Vagina (tissue), 2 donors: ENCODE data around the gene MAP3K14. TPM values are rescaled to one million over a fixed set of nuclear protein-coding genes. Genes with fewer than 3 reads are reported as not detected.

Source experiments
- DNase-seq, 2 donors: peaks; one replicate each; pipeline ENCODE4 v3.0.0-alpha.2; 2017; ENCODE audit errors: extremely low spot score in 2 of 2
- H3K27ac ChIP-seq: fragments of 200-600 bp; sonication (generic); one replicate; pipeline ENCODE4 v1.5.1; 2019
- H3K27me3 ChIP-seq: fragments of 200-600 bp; sonication (generic); one replicate; pipeline ENCODE4 v1.5.1; 2019
- H3K36me3 ChIP-seq, 2 donors: fragments of 200-600 bp; sonication (generic); one replicate each; pipeline ENCODE4 v1.5.1; 2017 to 2019
- H3K4me1 ChIP-seq: fragments of 200-600 bp; sonication (generic); one replicate; pipeline ENCODE4 v1.5.1; 2019
- H3K4me3 ChIP-seq, 2 donors: fragments of 200-600 bp; sonication (generic); 1 replicate in 1 of 2; 2 replicates in 1 of 2; pipeline ENCODE4 v1.5.1; 2016 to 2019
- H3K9me3 ChIP-seq: fragments of 200-600 bp; sonication (generic); one replicate; pipeline ENCODE4 v1.5.1; 2019
- CTCF ChIP-seq, 3 experiments: fragments of 450-650 bp in 2 of 3; fragments of 200-600 bp in 1 of 3; sonication (generic) in 1 of 3; IDR thresholded peaks; one replicate each; pipeline ENCODE4 v1.5.1; 2017 to 2019; ENCODE audit warnings: antibody characterized with exemption in 3 of 3, mild to moderate bottlenecking in 2 of 3, moderate library complexity in 2 of 3
- POLR2A ChIP-seq, 2 donors: fragments of 450-650 bp; IDR thresholded peaks; one replicate each; pipeline ENCODE4 v1.6.1; 2017; ENCODE audit warnings: antibody characterized with exemption in 2 of 2, mild to moderate bottlenecking in 2 of 2, moderate library complexity in 2 of 2
- POLR2AphosphoS5 ChIP-seq, 2 donors: sonication (generic); formaldehyde crosslinking; IDR thresholded peaks; one replicate each; pipeline ENCODE4 v1.9.0; 2017; ENCODE audit warnings: antibody characterized with exemption in 2 of 2, mild to moderate bottlenecking in 2 of 2, low read depth in 1 of 2; ENCODE audit not compliant: insufficient read depth in 1 of 2
- intact Hi-C: fragments of 100-400 bp; cut with DNase I; formaldehyde crosslinking; loops from one replicate; pipeline ENCODE4 v1.15.1; 2023
- total RNA-seq: library from RNA; depleted of rRNA; stranded (reverse); fragments of >200 nt; gene quantifications from one replicate; pipeline ENCODE4 v1.2.3, GENCODE V29; 2016

Gene MAP3K14
- total RNA-seq, 1 donor from 2014 or later: 9.8 TPM

DNA sequence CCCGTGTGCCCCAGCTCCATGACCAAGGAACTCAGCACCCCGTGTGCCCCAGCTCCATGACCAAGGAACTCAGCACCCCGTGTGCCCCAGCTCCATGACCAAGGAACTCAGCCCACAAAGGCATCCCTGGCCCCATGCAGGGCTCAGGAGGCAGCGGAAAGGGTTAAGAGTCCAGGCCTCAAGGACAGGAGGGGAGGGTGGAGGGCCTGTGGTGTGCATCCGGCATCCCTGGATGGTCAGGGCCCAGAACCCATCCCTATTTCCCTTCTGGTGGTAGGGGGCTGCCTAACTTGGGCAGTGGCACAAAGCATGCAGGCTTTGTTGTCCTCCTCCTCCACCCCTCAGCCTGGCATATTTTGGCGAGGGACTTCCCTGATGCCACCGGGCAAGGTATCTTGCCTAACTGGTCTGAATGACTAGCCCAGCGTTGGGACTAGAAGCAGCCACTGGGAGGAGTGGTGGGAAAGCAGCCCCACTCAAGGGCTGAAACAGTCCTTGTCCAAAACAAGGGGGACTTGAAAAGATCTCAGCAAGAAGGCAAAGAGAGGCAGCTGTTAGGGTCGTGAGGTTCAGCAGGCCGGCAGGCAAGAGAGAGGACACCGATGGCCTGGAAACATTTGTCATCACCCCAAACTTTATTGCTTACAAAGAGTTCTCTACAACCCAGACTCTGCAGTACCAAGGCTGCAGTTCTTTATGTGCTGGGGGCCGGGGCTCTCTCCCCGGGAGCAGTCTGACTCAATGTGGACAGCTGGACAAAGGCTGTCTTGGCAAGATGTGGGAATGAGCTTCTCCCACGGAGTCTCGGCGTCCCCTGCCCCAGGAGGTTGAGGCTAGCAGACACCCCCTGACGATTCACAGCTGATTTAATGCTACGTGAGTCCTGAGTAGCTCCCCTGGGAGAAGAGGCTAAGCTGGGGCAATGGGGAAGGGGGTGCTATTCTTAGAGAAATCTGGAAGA is 54.0 kb downstream of the MAP3K14 start:
- TF ChIP-seq CTCF (IDR thresholded peaks at IDR 0.05) (no peak), POLR2AphosphoS5 (IDR thresholded peaks at IDR 0.05; ENCODE audit: insufficient read depth in 1 of 2, low read depth in 1 of 2) (peak in 1 of 2 donors; percentile 17)
- no peak for DNase-seq
- H3K27me3 ChIP-seq: no peaks in the 10 kb centered on the region
- H3K9me3 ChIP-seq: no peaks in the 10 kb centered on the region
- H3K4me3 ChIP-seq: peak overlapping the region; percentile 68
- H3K27ac ChIP-seq: peak overlapping the region; percentile 49
- peaks cover 28% of the 10 kb centered on the region for H3K4me1 ChIP-seq
- intact Hi-C loops: no loop called here
- H3K36me3 ChIP-seq: peaks cover 0 to 30% of the 10 kb centered on the region in 2 donors

DNA sequence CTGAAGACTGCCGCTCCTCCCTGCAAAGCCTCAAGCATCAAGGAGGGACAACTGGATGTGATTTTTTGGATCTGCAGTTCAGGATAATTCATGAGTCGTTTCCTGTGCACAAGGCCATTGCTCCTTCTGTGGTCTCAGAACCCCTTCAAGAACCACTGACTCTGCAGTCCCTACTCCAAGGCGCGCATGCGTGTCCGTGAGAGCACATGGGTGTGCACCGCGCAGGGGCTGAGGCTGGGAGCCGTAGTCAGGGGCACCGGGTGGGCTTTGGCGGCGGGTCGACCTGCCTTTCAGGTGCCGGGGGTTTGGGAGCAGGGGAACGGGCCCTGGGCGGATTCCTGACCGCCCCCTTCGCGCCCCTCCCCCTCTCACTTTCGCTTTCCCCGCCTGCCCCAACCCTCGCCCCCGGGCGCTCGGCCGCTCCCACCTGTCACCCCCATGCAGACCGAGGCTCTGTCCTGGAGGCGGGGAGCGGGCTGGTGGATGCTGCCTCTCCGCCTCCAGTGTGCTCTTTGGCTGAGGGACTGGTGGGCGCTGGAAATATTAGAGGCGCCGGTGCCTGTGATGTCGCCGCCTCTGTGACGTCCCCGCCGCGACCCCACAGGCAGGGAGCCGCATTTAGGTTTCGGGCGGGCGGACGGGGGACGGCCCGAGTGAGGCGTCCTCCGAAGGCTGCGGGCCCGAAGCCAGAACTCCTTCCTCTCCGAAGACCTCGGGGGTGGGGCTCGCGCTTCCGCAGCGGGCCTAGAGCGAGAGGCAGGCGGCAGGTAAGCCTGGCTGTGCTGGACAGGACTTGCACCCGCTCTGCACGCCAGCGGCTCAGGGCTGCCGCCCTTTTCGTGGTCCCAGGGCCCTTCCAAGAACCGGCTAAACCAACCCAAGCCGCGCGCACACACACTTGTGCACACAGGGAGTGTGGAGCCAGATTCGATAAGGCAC is 55.0 kb downstream of the MAP3K14 start, which contains the start of gene SPATA32:
TSS of gene SPATA32 (minus strand) at position 518 of the 939 bp plus-strand sequence. CDS start at position 440, 78 bp downstream.
- Histone ChIP-seq H3K36me3 (peaks cover 0 to 20% of the 10 kb centered on the region in 2 donors), H3K27ac (peak within 1 kb of the TSS; percentile 66), H3K9me3 (no peaks in the 10 kb centered on the region), H3K4me1 (peaks cover 28% of the 10 kb centered on the region), H3K4me3 (peak within 1 kb of the TSS; percentile 68), H3K27me3 (no peaks in the 10 kb centered on the region)
- no peak for DNase-seq
- intact Hi-C loops: no loop called here
- TF ChIP-seq CTCF (IDR thresholded peaks at IDR 0.05) (no peak), POLR2AphosphoS5 (IDR thresholded peaks at IDR 0.05; ENCODE audit: insufficient read depth in 1 of 2, low read depth in 1 of 2) (peak in 1 of 2 donors; percentile 57)

DNA sequence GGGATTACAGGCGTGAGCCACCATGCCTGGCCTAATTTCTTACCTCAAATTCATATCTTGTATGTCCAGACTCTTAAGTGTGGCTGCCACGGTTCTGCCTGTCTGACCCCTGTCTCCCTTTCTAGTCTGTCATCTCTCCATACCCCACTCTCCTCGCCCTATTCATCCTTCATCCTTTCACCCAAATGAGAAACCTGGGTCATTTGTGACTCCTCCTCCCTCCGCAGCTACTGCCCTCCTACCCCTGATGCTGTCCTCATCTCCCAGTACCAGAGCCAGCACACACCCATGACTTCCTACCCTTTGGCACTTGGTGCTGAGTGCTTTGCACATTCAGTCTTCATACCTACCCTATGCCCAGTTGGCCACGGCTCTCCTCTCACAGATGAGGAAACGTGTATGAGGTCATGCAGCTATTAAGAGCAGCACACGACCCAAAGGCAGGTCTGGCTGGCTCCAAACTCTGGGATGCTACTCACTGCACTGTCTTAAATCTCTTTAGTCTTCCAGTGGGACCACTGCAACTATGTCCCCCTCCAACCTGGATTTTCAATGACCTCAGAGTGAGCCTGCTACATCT is 56.5 kb downstream of the MAP3K14 start:
- intact Hi-C loops: no loop called here
- Histone ChIP-seq H3K9me3 (no peaks in the 10 kb centered on the region), H3K27ac (no peak overlapping the region), H3K4me3 (no peak overlapping the region), H3K36me3 (peaks cover 0 to 15% of the 10 kb centered on the region in 2 donors), H3K4me1 (peaks cover 28% of the 10 kb centered on the region), H3K27me3 (no peaks in the 10 kb centered on the region)
- no peak for DNase-seq
- no peak for TF ChIP-seq CTCF (IDR thresholded peaks at IDR 0.05)
- no peak for TF ChIP-seq POLR2A (IDR thresholded peaks at IDR 0.05)
- no peak for TF ChIP-seq POLR2AphosphoS5 (IDR thresholded peaks at IDR 0.05; ENCODE audit: insufficient read depth in 1 of 2, low read depth in 1 of 2)

DNA sequence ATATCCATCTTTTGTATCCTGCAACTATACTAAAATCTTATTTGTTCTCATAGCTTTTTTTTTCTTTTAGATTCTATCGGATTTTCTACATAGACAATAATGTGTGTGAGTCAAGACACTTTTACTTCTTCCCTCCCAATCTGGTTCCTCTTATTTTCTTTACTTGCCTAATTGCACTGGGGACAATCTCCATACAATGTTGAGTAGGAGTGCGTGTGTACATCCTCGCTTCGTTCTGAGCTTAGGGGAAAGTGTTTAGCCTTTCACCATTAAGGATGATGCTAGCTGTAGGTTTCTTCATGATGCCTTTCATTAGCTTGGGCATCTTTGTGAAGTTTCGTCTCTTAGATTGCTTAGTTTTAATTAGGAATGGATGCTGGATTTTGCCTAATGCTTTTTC is 57.8 kb downstream of the MAP3K14 start:
- H3K4me3 ChIP-seq: no peak overlapping the region
- no peaks in the 10 kb centered on the region for H3K9me3 ChIP-seq
- H3K4me1 ChIP-seq: peaks cover 28% of the 10 kb centered on the region
- TF ChIP-seq POLR2A (IDR thresholded peaks at IDR 0.05) (no peak), POLR2AphosphoS5 (IDR thresholded peaks at IDR 0.05; ENCODE audit: insufficient read depth in 1 of 2, low read depth in 1 of 2) (no peak), CTCF (IDR thresholded peaks at IDR 0.05) (no peak)
- H3K27ac ChIP-seq: no peak overlapping the region
- DNase-seq: no peak
- peaks cover 0 to 2% of the 10 kb centered on the region in 2 donors for H3K36me3 ChIP-seq
- H3K27me3 ChIP-seq: no peaks in the 10 kb centered on the region
- intact Hi-C loops: no loop called here
